SK-N-SH treated with all-trans-retinoic acid at 6 μM for 48 hours (cell line): ENCODE measurements around the gene ZNF519.

Experiments
- ATAC-seq: fragments of 200-7000 bp; cut with Tn5 transposase; 3 replicates; pipeline ENCODE4 v1.9.1; 2020; ENCODE audit warnings: mild to moderate bottlenecking, moderate library complexity
- BACH2 ChIP-seq: fragments of 250-450 bp; sonication (Bioruptor Pico); IDR thresholded peaks from 2 replicates; pipeline ENCODE4 v1.9.0; 2021; ENCODE audit warnings: mild to moderate bottlenecking, borderline replicate concordance
- CSDC2 ChIP-seq: fragments of 250-450 bp; sonication (Bioruptor Pico); IDR thresholded peaks from 2 replicates; pipeline ENCODE4 v1.5.0; 2020; ENCODE audit warnings: mild to moderate bottlenecking, moderate library complexity
- ESRRG ChIP-seq: fragments of 250-450 bp; sonication (Bioruptor Pico); IDR thresholded peaks from 2 replicates; pipeline ENCODE4 v1.6.1; 2021; ENCODE audit warnings: mild to moderate bottlenecking
- GLIS3 ChIP-seq: fragments of 250-450 bp; sonication (Bioruptor Pico); IDR thresholded peaks from 2 replicates; pipeline ENCODE4 v1.5.0; 2020; ENCODE audit warnings: mild to moderate bottlenecking, moderate library complexity
- OSR1 ChIP-seq: fragments of 250-450 bp; sonication (Bioruptor Pico); IDR thresholded peaks from 2 replicates; pipeline ENCODE4 v1.8.0; 2022; ENCODE audit warnings: moderate library complexity, mild to moderate bottlenecking, inconsistent platforms
- PPARA ChIP-seq: fragments of 250-450 bp; sonication (Bioruptor Pico); IDR thresholded peaks from 2 replicates; pipeline ENCODE4 v1.5.0; 2020; ENCODE audit warnings: mild to moderate bottlenecking, borderline replicate concordance
- RARB ChIP-seq: fragments of 250-450 bp; sonication (Bioruptor Pico); IDR thresholded peaks from 2 replicates; pipeline ENCODE4 v1.8.0; 2021; ENCODE audit warnings: mild to moderate bottlenecking, moderate library complexity
- SNAI2 ChIP-seq: fragments of 250-450 bp; sonication (Bioruptor Pico); IDR thresholded peaks from 2 replicates; pipeline ENCODE4 v1.5.0; 2020; ENCODE audit warnings: mild to moderate bottlenecking, moderate library complexity
- TOX ChIP-seq: fragments of 250-450 bp; sonication (Bioruptor Pico); IDR thresholded peaks from 2 replicates; pipeline ENCODE4 v1.8.0; 2021; ENCODE audit warnings: mild to moderate bottlenecking, moderate library complexity, borderline replicate concordance
- ZC3H10 ChIP-seq: fragments of 250-450 bp; sonication (Bioruptor Pico); IDR thresholded peaks from 2 replicates; pipeline ENCODE4 v1.5.1; 2021; ENCODE audit warnings: mild to moderate bottlenecking, moderate library complexity
- ZFP3 ChIP-seq: fragments of 250-450 bp; sonication (Bioruptor Pico); IDR thresholded peaks from 2 replicates; pipeline ENCODE4 v1.5.0; 2020; ENCODE audit warnings: mild to moderate bottlenecking, moderate library complexity
- ZFP30 ChIP-seq: fragments of 450-650 bp; formaldehyde crosslinking; IDR thresholded peaks from 2 replicates; pipeline ENCODE4 v1.5.0; 2022; ENCODE audit warnings: mild to moderate bottlenecking, moderate library complexity
- ZNF70 ChIP-seq: fragments of 450-650 bp; formaldehyde crosslinking; IDR thresholded peaks from 2 replicates; pipeline ENCODE4 v1.5.0; 2020; ENCODE audit warnings: mild to moderate bottlenecking, moderate library complexity
- ZNF8 ChIP-seq: fragments of 450-650 bp; formaldehyde crosslinking; IDR thresholded peaks from 2 replicates; pipeline ENCODE4 v1.5.0; 2020; ENCODE audit warnings: mild to moderate bottlenecking, moderate library complexity
- TF ChIP-seq, protein P1 (sequence below): fragments of 250-450 bp; sonication (Bioruptor Pico); IDR thresholded peaks from 2 replicates; pipeline ENCODE4 v1.8.0; 2021; ENCODE audit warnings: low read depth, mild to moderate bottlenecking, moderate library complexity, borderline replicate concordance
- TF ChIP-seq, protein P2 (sequence below): fragments of 250-450 bp; sonication (Bioruptor Pico); IDR thresholded peaks from 2 replicates; pipeline ENCODE4 v1.5.1; 2020; ENCODE audit warnings: low read depth, mild to moderate bottlenecking, moderate library complexity
- TF ChIP-seq, protein P3 (sequence below): fragments of 250-450 bp; sonication (Bioruptor Pico); IDR thresholded peaks from 2 replicates; pipeline ENCODE4 v1.8.0; 2020; ENCODE audit warnings: mild to moderate bottlenecking, moderate library complexity, borderline replicate concordance
- TF ChIP-seq, protein P4 (sequence below): fragments of 250-450 bp; sonication (Bioruptor Pico); IDR thresholded peaks from 2 replicates; pipeline ENCODE4 v1.5.1; 2021; ENCODE audit warnings: mild to moderate bottlenecking, moderate library complexity
- TF ChIP-seq, protein P5 (sequence below): fragments of 250-450 bp; sonication (Bioruptor Pico); IDR thresholded peaks from 2 replicates; pipeline ENCODE4 v1.5.0; 2020; ENCODE audit warnings: mild to moderate bottlenecking, moderate library complexity

Gene ZNF519

DNA sequence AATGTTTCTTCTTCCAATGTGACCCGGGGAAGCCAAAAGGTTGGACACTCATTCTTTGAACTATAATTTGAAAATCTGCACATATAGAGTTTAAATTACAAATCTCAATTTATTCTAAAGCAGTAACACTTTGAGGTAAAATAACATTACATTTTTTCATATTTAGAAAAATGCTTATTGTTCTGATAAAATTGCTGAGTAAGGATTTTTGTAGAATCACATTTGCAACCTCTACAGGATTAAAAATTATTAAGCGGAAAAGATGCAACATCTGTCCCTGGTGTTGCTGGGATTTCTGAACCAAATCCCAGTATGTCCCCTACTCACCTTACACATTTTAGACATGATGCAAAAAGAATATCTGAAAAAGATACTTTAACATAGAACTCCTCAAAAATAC, 10.1 kb downstream of the ZNF519 start (continued):
- TF ChIP-seq, protein P1, sequence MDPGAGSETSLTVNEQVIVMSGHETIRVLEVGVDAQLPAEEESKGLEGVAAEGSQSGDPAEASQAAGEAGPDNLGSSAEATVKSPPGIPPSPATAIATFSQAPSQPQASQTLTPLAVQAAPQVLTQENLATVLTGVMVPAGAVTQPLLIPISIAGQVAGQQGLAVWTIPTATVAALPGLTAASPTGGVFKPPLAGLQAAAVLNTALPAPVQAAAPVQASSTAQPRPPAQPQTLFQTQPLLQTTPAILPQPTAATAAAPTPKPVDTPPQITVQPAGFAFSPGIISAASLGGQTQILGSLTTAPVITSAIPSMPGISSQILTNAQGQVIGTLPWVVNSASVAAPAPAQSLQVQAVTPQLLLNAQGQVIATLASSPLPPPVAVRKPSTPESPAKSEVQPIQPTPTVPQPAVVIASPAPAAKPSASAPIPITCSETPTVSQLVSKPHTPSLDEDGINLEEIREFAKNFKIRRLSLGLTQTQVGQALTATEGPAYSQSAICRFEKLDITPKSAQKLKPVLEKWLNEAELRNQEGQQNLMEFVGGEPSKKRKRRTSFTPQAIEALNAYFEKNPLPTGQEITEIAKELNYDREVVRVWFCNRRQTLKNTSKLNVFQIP (CRISPR knock-in tag), result no peak
- TF ChIP-seq TOX (CRISPR knock-in tag) (no peak), RARB (CRISPR knock-in tag) (no peak), ZFP30 (CRISPR knock-in tag) (no peak), PPARA (CRISPR knock-in tag) (no peak), ZNF70 (no peak), ESRRG (CRISPR knock-in tag) (no peak), SNAI2 (CRISPR knock-in tag) (no peak), ZFP3 (CRISPR knock-in tag) (no peak), BACH2 (CRISPR knock-in tag) (no peak)
- TF ChIP-seq, protein P2, sequence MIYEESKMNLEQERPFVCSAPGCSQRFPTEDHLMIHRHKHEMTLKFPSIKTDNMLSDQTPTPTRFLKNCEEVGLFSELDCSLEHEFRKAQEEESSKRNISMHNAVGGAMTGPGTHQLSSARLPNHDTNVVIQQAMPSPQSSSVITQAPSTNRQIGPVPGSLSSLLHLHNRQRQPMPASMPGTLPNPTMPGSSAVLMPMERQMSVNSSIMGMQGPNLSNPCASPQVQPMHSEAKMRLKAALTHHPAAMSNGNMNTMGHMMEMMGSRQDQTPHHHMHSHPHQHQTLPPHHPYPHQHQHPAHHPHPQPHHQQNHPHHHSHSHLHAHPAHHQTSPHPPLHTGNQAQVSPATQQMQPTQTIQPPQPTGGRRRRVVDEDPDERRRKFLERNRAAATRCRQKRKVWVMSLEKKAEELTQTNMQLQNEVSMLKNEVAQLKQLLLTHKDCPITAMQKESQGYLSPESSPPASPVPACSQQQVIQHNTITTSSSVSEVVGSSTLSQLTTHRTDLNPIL (CRISPR knock-in tag), result no peak
- TF ChIP-seq, protein P3, sequence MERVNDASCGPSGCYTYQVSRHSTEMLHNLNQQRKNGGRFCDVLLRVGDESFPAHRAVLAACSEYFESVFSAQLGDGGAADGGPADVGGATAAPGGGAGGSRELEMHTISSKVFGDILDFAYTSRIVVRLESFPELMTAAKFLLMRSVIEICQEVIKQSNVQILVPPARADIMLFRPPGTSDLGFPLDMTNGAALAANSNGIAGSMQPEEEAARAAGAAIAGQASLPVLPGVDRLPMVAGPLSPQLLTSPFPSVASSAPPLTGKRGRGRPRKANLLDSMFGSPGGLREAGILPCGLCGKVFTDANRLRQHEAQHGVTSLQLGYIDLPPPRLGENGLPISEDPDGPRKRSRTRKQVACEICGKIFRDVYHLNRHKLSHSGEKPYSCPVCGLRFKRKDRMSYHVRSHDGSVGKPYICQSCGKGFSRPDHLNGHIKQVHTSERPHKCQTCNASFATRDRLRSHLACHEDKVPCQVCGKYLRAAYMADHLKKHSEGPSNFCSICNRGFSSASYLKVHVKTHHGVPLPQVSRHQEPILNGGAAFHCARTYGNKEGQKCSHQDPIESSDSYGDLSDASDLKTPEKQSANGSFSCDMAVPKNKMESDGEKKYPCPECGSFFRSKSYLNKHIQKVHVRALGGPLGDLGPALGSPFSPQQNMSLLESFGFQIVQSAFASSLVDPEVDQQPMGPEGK (CRISPR knock-in tag), result no peak

DNA sequence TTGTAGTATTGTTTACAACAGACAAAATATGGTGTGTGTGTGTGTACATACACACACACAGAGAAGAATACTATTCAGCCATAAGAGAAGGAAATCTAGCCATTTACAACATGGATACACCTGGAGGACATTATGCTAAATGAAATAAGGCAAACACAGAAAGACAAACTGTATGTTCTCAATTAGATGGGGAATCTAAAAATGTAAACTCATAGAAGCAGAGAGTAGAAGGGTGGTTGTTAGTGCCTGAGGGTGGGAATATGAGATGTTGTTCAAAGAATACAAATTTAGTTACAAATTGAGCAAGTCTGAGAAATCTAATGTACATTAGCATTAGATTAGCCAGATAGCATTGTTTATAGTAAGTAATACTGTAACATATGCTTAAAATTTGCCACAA, 11.3 kb downstream of the ZNF519 start:
- no peak for ATAC-seq
- TF ChIP-seq ZNF8 (CRISPR knock-in tag), result no peak
- TF ChIP-seq PPARA (CRISPR knock-in tag), result no peak
- TF ChIP-seq GLIS3, result no peak
- TF ChIP-seq ESRRG (CRISPR knock-in tag), result no peak
- TF ChIP-seq OSR1, result no peak
- TF ChIP-seq, protein P1 (CRISPR knock-in tag), result no peak
- no peak for TF ChIP-seq ZFP3 (CRISPR knock-in tag)
- TF ChIP-seq, protein P3 (CRISPR knock-in tag), result no peak
- no peak for TF ChIP-seq SNAI2 (CRISPR knock-in tag)
- TF ChIP-seq, protein P4, sequence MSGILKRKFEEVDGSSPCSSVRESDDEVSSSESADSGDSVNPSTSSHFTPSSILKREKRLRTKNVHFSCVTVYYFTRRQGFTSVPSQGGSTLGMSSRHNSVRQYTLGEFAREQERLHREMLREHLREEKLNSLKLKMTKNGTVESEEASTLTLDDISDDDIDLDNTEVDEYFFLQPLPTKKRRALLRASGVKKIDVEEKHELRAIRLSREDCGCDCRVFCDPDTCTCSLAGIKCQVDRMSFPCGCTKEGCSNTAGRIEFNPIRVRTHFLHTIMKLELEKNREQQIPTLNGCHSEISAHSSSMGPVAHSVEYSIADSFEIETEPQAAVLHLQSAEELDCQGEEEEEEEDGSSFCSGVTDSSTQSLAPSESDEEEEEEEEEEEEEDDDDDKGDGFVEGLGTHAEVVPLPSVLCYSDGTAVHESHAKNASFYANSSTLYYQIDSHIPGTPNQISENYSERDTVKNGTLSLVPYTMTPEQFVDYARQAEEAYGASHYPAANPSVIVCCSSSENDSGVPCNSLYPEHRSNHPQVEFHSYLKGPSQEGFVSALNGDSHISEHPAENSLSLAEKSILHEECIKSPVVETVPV (CRISPR knock-in tag), result no peak

DNA sequence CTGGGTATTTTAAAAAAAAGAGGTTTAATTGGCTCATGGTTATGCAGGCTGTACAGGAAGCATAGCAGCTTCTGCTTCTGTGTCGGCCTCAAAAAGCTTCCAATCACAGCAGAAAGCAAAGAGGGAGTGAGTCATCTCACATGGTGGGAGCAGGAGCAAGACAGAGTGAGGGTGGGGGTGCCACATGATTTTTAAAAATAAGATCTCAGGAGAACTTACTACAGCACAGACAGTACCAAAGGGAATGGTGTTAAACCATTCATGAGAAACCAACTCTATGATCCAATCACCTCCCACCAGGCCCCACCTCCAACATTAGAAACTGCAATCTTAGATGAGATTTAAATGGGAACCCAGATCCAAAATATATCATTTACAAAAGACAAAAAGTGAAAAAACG, 14.6 kb downstream of the ZNF519 start:
- ATAC-seq, result no peak
- no peak for TF ChIP-seq ZC3H10 (CRISPR knock-in tag)
- TF ChIP-seq PPARA (CRISPR knock-in tag), result no peak
- TF ChIP-seq, protein P4 (CRISPR knock-in tag), result no peak
- TF ChIP-seq, protein P2 (CRISPR knock-in tag), result no peak
- no peak for TF ChIP-seq OSR1
- TF ChIP-seq RARB (CRISPR knock-in tag), result no peak
- no peak for TF ChIP-seq CSDC2 (CRISPR knock-in tag)
- TF ChIP-seq, protein P1 (CRISPR knock-in tag), result no peak
- TF ChIP-seq, protein P5, sequence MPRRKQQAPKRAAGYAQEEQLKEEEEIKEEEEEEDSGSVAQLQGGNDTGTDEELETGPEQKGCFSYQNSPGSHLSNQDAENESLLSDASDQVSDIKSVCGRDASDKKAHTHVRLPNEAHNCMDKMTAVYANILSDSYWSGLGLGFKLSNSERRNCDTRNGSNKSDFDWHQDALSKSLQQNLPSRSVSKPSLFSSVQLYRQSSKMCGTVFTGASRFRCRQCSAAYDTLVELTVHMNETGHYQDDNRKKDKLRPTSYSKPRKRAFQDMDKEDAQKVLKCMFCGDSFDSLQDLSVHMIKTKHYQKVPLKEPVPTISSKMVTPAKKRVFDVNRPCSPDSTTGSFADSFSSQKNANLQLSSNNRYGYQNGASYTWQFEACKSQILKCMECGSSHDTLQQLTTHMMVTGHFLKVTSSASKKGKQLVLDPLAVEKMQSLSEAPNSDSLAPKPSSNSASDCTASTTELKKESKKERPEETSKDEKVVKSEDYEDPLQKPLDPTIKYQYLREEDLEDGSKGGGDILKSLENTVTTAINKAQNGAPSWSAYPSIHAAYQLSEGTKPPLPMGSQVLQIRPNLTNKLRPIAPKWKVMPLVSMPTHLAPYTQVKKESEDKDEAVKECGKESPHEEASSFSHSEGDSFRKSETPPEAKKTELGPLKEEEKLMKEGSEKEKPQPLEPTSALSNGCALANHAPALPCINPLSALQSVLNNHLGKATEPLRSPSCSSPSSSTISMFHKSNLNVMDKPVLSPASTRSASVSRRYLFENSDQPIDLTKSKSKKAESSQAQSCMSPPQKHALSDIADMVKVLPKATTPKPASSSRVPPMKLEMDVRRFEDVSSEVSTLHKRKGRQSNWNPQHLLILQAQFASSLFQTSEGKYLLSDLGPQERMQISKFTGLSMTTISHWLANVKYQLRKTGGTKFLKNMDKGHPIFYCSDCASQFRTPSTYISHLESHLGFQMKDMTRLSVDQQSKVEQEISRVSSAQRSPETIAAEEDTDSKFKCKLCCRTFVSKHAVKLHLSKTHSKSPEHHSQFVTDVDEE (CRISPR knock-in tag), result no peak
- TF ChIP-seq ZNF8 (CRISPR knock-in tag), result no peak
